Neural crest cell (in vitro differentiated cells): ENCODE data around the gene ZNF536. TPM values are rescaled to one million over a fixed set of nuclear protein-coding genes. Genes with fewer than 3 reads are reported as not detected.
A peak's percentile ranks its signal among the peaks of the same experiment; 100 is the strongest.

Experiments
- DNase-seq: peaks from one replicate; pipeline ENCODE4 v3.0.0; 2021; ENCODE audit warnings: low read depth, mixed read lengths, low spot score
- H3K27ac Mint-ChIP-seq: one replicate; pipeline ENCODE4 v1.8.0; 2021; ENCODE audit warnings: mild to moderate bottlenecking, mixed read lengths; ENCODE audit not compliant: unreplicated experiment
- H3K27me3 Mint-ChIP-seq: 2 replicates; pipeline ENCODE4 v1.8.0; 2021; ENCODE audit warnings: low read depth, mild to moderate bottlenecking, mixed read lengths
- H3K36me3 Mint-ChIP-seq: 2 replicates; pipeline ENCODE4 v1.8.0; 2021; ENCODE audit warnings: low read depth, mild to moderate bottlenecking, mixed read lengths
- H3K4me1 Mint-ChIP-seq: 2 replicates; pipeline ENCODE4 v1.8.0; 2021; ENCODE audit warnings: mixed read lengths
- H3K4me3 Mint-ChIP-seq: one replicate; pipeline ENCODE4 v1.8.0; 2021; ENCODE audit warnings: mild to moderate bottlenecking, mixed read lengths
- H3K9me3 Mint-ChIP-seq: 2 replicates; pipeline ENCODE4 v1.8.0; 2021; ENCODE audit warnings: mixed read lengths
- total RNA-seq: library from RNA; stranded (reverse); gene quantifications from 2 replicates; pipeline ENCODE4 v1.2.1, GENCODE V29; 2021
- TF ChIP-seq, protein P1 (sequence below): fragments of 200-600 bp; sonication (generic); conservative IDR thresholded peaks from 2 replicates; pipeline ENCODE4 v1.5.0; 2021; ENCODE audit warnings: antibody characterized with exemption, mild to moderate bottlenecking

Gene ZNF536
- total RNA-seq, 1 donor from 2014 or later, result 22.0 TPM

- TF ChIP-seq, protein P1, sequence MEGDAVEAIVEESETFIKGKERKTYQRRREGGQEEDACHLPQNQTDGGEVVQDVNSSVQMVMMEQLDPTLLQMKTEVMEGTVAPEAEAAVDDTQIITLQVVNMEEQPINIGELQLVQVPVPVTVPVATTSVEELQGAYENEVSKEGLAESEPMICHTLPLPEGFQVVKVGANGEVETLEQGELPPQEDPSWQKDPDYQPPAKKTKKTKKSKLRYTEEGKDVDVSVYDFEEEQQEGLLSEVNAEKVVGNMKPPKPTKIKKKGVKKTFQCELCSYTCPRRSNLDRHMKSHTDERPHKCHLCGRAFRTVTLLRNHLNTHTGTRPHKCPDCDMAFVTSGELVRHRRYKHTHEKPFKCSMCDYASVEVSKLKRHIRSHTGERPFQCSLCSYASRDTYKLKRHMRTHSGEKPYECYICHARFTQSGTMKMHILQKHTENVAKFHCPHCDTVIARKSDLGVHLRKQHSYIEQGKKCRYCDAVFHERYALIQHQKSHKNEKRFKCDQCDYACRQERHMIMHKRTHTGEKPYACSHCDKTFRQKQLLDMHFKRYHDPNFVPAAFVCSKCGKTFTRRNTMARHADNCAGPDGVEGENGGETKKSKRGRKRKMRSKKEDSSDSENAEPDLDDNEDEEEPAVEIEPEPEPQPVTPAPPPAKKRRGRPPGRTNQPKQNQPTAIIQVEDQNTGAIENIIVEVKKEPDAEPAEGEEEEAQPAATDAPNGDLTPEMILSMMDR, result no peak
- H3K9me3 Mint-ChIP-seq, result no peaks in the 10 kb centered on the region
- peaks cover 27% of the 10 kb centered on the region for H3K4me1 Mint-ChIP-seq
- no peak for DNase-seq
- no peak overlapping the region for H3K27ac Mint-ChIP-seq
- H3K27me3 Mint-ChIP-seq, result peaks cover 61% of the 10 kb centered on the region
- H3K4me3 Mint-ChIP-seq, result no peak overlapping the region
- peaks cover 2% of the 10 kb centered on the region for H3K36me3 Mint-ChIP-seq
These were observed 29.8 kb downstream of the ZNF536 start for GRCh38 chr19:30401956-30402355.

DNA sequence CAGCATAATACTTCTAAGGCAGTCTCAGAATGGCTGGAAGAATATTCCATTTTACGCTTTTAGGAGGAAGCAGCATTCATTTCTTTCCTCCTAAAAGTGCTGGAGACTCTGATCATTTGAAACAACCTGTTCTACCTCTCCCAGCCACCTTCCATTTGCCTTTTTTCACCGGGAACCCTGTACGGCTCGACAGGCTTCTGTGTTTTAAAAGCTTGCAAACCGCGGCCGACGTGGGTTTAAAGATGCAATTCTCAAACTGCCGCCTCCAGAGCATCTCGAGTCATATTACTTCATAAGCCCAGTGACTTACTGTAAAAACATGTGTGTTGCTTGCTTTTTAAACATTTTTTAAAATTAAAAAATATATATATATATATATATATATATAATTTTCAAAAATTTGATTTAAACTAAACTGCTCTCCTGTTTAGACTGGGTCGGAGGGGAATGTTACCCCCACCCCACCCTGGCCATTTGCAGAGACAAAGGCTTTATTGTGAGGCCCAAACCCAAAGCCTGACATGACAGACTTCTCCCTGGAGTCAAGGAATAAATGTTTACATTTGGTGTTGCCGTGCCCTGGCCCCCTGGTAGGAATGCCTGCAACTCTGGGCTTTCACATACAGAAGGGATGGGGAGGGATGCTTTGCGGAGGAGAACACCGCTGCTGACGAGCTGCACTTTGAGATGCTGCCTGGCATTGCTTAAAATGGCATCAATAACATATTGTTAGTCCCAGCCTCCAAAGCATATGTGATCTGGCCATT, 30.4 kb downstream of the ZNF536 start:
- Mint-ChIP-seq H3K27ac (no peak overlapping the region), H3K27me3 (peaks cover 55% of the 10 kb centered on the region), H3K36me3 (peaks cover 2% of the 10 kb centered on the region), H3K9me3 (no peaks in the 10 kb centered on the region), H3K4me3 (no peak overlapping the region), H3K4me1 (peaks cover 27% of the 10 kb centered on the region)
- TF ChIP-seq, protein P1, result no peak
- DNase-seq, result no peak

- no peak overlapping the region for H3K27ac Mint-ChIP-seq
- H3K4me3 Mint-ChIP-seq, result no peak overlapping the region
- H3K9me3 Mint-ChIP-seq, result no peaks in the 10 kb centered on the region
- peaks cover 2% of the 10 kb centered on the region for H3K36me3 Mint-ChIP-seq
- no peak for DNase-seq
- H3K27me3 Mint-ChIP-seq, result peaks cover 50% of the 10 kb centered on the region
- peaks cover 27% of the 10 kb centered on the region for H3K4me1 Mint-ChIP-seq
- TF ChIP-seq, protein P1, result no peak
These were observed 31.2 kb downstream of the ZNF536 start for GRCh38 chr19:30403203-30403985.

DNA sequence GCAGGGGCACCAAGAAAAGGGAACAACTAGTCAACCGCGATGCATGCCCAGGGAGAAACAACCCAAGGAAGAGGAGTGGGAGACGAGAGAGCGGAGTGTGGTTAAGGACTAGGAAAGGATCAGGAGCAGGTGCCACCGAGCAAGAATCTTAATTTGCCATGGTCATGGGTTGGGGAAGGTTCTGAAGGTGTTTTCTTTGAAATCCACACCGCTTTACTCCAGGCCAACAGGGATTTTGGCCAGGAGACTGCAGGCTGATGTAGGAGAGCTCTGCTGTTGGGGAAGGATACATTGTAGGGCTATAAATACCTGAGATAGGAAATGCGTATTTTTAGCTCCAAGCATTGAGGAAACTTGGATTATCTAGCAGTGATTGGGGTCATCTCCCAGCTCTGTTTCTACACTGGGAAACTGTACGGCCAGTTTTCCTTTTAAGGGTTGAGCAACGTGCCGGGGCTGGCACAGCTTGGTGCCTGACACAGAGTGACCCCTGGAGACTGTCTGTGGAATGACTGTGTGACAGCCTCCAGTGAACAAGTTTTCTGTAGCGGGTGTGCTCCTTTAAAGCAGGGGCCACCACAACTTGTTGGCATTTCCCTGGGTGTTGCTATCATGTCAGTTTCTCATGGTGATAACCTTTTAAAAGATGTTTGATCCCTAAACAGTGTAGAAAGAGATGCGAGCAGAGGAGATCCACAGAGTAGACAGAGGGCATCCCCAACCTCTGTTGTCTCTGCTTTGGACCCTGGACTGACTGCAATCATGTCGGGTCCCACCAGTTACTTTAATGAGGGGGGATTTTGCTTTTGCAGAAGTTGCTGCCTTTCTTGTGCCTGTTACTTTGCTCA, 34.3 kb downstream of the ZNF536 start:
- peak; percentile 16 for DNase-seq
- TF ChIP-seq, protein P1, result peak; percentile 58
- Mint-ChIP-seq H3K4me3 (no peak overlapping the region), H3K9me3 (no peaks in the 10 kb centered on the region), H3K36me3 (peaks cover 2% of the 10 kb centered on the region), H3K27ac (no peak overlapping the region), H3K4me1 (peaks cover 27% of the 10 kb centered on the region), H3K27me3 (peaks cover 34% of the 10 kb centered on the region)

DNA sequence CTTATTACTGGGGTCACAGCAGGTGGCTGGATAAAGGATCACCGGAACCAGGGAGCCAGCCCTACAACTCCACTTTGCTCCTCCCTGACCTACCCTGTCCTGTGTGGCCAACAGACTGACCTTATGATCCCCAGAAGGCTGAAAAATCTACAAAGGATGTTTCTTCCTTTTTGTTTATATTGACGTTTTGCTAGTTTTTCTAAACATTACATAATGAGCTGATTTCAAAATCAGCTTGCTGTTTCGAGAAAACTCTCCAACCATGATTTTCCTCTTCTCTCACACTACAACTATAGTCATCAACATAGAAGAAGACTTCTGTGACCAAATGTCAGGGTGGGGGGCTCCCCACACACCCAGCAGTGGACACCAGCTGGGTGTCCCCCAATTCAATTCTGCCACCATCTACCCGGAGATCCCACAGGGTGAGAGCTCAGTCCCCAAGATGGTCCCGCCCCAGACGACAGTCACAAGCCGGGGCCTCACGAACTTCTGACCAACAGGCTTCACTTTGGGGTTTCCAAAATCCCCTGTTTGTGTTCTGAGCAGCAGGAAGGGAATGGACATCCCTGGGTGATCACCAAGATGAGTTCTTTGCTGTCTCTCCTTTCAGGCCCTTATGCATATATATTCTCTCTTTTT, 35.0 kb downstream of the ZNF536 start:
- TF ChIP-seq, protein P1, result no peak
- Mint-ChIP-seq H3K27ac (no peak overlapping the region), H3K4me3 (no peak overlapping the region)

More for the DNA sequence above, 35.0 kb downstream of the ZNF536 start:
- Mint-ChIP-seq H3K4me1 (peaks cover 27% of the 10 kb centered on the region), H3K9me3 (no peaks in the 10 kb centered on the region), H3K36me3 (peaks cover 2% of the 10 kb centered on the region), H3K27me3 (peaks cover 33% of the 10 kb centered on the region)
- no peak for DNase-seq
